Neural progenitor cell (in vitro differentiated cells): ENCODE measurements around the gene GSDME. TPM values are rescaled to one million over a fixed set of nuclear protein-coding genes. Genes with fewer than 3 reads are reported as not detected.
A peak's percentile ranks its signal among the peaks of the same experiment; 100 is the strongest.

Experiments used
- DNase-seq: peaks from one replicate; pipeline ENCODE4 v3.0.0-alpha.2; 2016; ENCODE audit warnings: low spot score
- H2AFZ ChIP-seq: fragments of 200-600 bp; sonication (generic); replicated peaks from 2 replicates; pipeline ENCODE4 v1.6.1; 2016; ENCODE audit warnings: antibody characterized with exemption
- H3F3A ChIP-seq: fragments of 200-600 bp; sonication (generic); 2 replicates; pipeline ENCODE4 v1.6.1; 2016; ENCODE audit warnings: antibody characterized with exemption, low read depth
- H3K27ac ChIP-seq: fragments of 200-600 bp; sonication (generic); 2 replicates; pipeline ENCODE4 v1.5.1; 2016; ENCODE audit warnings: mild to moderate bottlenecking
- H3K27me3 ChIP-seq: fragments of 200-600 bp; sonication (generic); 2 replicates; pipeline ENCODE4 v1.6.1; 2016; ENCODE audit warnings: mild to moderate bottlenecking, moderate library complexity
- H3K36me3 ChIP-seq: fragments of 200-600 bp; sonication (generic); 2 replicates; pipeline ENCODE4 v1.5.1; 2016
- H3K4me1 ChIP-seq: fragments of 200-600 bp; sonication (generic); 2 replicates; pipeline ENCODE4 v1.6.1; 2016; ENCODE audit warnings: mixed run types
- H3K4me2 ChIP-seq: fragments of 200-600 bp; sonication (generic); 2 replicates; pipeline ENCODE4 v1.6.1; 2016
- H3K4me3 ChIP-seq: fragments of 200-600 bp; sonication (generic); 2 replicates; pipeline ENCODE4 v1.5.1; 2016
- H3K79me2 ChIP-seq: fragments of 200-600 bp; sonication (generic); 2 replicates; pipeline ENCODE4 v1.6.1; 2016; ENCODE audit warnings: low read depth
- H3K9ac ChIP-seq: fragments of 200-600 bp; sonication (generic); 2 replicates; pipeline ENCODE4 v1.6.1; 2016
- H3K9me3 ChIP-seq: fragments of 200-600 bp; sonication (generic); 2 replicates; pipeline ENCODE4 v1.5.1; 2016; ENCODE audit warnings: low read depth
- H4K20me1 ChIP-seq: fragments of 200-600 bp; sonication (generic); 2 replicates; pipeline ENCODE4 v1.6.1; 2016; ENCODE audit warnings: low read depth
- H3K27ac Mint-ChIP-seq: 3 replicates; pipeline ENCODE4 v1.8.0; 2021; ENCODE audit warnings: mixed read lengths
- H3K27me3 Mint-ChIP-seq: 2 replicates; pipeline ENCODE4 v1.8.0; 2022; ENCODE audit warnings: low read depth, mild to moderate bottlenecking, inconsistent platforms, moderate library complexity, mixed read lengths; ENCODE audit not compliant: insufficient read depth
- H3K36me3 Mint-ChIP-seq: 3 replicates; pipeline ENCODE4 v1.8.0; 2021; ENCODE audit warnings: mixed read lengths
- H3K4me1 Mint-ChIP-seq: 3 replicates; pipeline ENCODE4 v1.8.0; 2021; ENCODE audit warnings: mixed read lengths
- H3K4me3 Mint-ChIP-seq: 3 replicates; pipeline ENCODE4 v1.8.0; 2021; ENCODE audit warnings: mild to moderate bottlenecking, moderate library complexity, mixed read lengths
- H3K9me3 Mint-ChIP-seq: 3 replicates; pipeline ENCODE4 v1.8.0; 2020; ENCODE audit warnings: mixed read lengths
- EZH2 ChIP-seq: fragments of 200-600 bp; sonication (generic); IDR thresholded peaks from 2 replicates; pipeline ENCODE4 v1.6.1; 2017; ENCODE audit warnings: antibody characterized with exemption, mild to moderate bottlenecking, moderate library complexity
- EZH2phosphoT487 ChIP-seq: fragments of 200-600 bp; sonication (generic); IDR thresholded peaks from 2 replicates; pipeline ENCODE4 v1.6.1; 2017; ENCODE audit warnings: antibody characterized with exemption
- total RNA-seq: library from RNA; depleted of rRNA; stranded (reverse); fragments of >200 nt; gene quantifications from 2 replicates; pipeline ENCODE4 v1.2.3, GENCODE V29; 2015; ENCODE audit warnings: low replicate concordance
- TF ChIP-seq, protein P1 (sequence below): fragments of 200-600 bp; sonication (generic); IDR thresholded peaks from 2 replicates; pipeline ENCODE4 v1.5.1; 2017; ENCODE audit warnings: antibody characterized with exemption, mild to moderate bottlenecking

Gene GSDME
- total RNA-seq, 1 donor from 2014 or later, result 15.5 TPM

GRCh38 chr7:24653316-24654085, 103.8 kb downstream of the GSDME start:
- no peak overlapping the region for H3K4me3 Mint-ChIP-seq
- no peaks in the 10 kb centered on the region for H3F3A ChIP-seq
- H2AFZ ChIP-seq, result no peak overlapping the region
- H3K9me3 ChIP-seq, result no peaks in the 10 kb centered on the region
- H3K4me3 ChIP-seq, result no peak overlapping the region
- H3K9ac ChIP-seq, result no peak overlapping the region
- no peak overlapping the region for H3K27ac ChIP-seq
- peaks cover 13% of the 10 kb centered on the region for H3K4me1 ChIP-seq
- no peaks in the 10 kb centered on the region for H3K27me3 Mint-ChIP-seq
- no peak overlapping the region for H3K4me2 ChIP-seq
- TF ChIP-seq EZH2 (no peak), EZH2phosphoT487 (no peak)
- TF ChIP-seq, protein P1, sequence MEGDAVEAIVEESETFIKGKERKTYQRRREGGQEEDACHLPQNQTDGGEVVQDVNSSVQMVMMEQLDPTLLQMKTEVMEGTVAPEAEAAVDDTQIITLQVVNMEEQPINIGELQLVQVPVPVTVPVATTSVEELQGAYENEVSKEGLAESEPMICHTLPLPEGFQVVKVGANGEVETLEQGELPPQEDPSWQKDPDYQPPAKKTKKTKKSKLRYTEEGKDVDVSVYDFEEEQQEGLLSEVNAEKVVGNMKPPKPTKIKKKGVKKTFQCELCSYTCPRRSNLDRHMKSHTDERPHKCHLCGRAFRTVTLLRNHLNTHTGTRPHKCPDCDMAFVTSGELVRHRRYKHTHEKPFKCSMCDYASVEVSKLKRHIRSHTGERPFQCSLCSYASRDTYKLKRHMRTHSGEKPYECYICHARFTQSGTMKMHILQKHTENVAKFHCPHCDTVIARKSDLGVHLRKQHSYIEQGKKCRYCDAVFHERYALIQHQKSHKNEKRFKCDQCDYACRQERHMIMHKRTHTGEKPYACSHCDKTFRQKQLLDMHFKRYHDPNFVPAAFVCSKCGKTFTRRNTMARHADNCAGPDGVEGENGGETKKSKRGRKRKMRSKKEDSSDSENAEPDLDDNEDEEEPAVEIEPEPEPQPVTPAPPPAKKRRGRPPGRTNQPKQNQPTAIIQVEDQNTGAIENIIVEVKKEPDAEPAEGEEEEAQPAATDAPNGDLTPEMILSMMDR, result no peak
- H4K20me1 ChIP-seq, result no peaks in the 10 kb centered on the region
- no peak overlapping the region for H3K27ac Mint-ChIP-seq
- no peaks in the 10 kb centered on the region for H3K27me3 ChIP-seq
- DNase-seq, result peak; percentile 32
- peaks cover 2% of the 10 kb centered on the region for H3K79me2 ChIP-seq
- H3K9me3 Mint-ChIP-seq, result peaks cover 3% of the 10 kb centered on the region
- H3K36me3 ChIP-seq, result no peaks in the 10 kb centered on the region
- H3K4me1 Mint-ChIP-seq, result peaks cover 10% of the 10 kb centered on the region
- H3K36me3 Mint-ChIP-seq, result peaks cover 9% of the 10 kb centered on the region

- H3K79me2 ChIP-seq, result peaks cover 2% of the 10 kb centered on the region
- DNase-seq, result no peak
- H3K9me3 Mint-ChIP-seq, result no peaks in the 10 kb centered on the region
- H3K4me2 ChIP-seq, result no peak overlapping the region
- peaks cover 13% of the 10 kb centered on the region for H3K4me1 ChIP-seq
- no peaks in the 10 kb centered on the region for H3K36me3 ChIP-seq
- no peaks in the 10 kb centered on the region for H4K20me1 ChIP-seq
- no peaks in the 10 kb centered on the region for H3F3A ChIP-seq
- no peaks in the 10 kb centered on the region for H3K27me3 Mint-ChIP-seq
- no peak overlapping the region for H2AFZ ChIP-seq
- H3K36me3 Mint-ChIP-seq, result peaks cover 6% of the 10 kb centered on the region
- H3K4me3 ChIP-seq, result no peak overlapping the region
- no peaks in the 10 kb centered on the region for H3K27me3 ChIP-seq
- no peak overlapping the region for H3K9ac ChIP-seq
- TF ChIP-seq, protein P1, result no peak
- TF ChIP-seq EZH2phosphoT487, result no peak
- no peak for TF ChIP-seq EZH2
- no peak overlapping the region for H3K27ac Mint-ChIP-seq
- no peaks in the 10 kb centered on the region for H3K9me3 ChIP-seq
- no peak overlapping the region for H3K4me3 Mint-ChIP-seq
- H3K4me1 Mint-ChIP-seq, result peaks cover 10% of the 10 kb centered on the region
- no peak overlapping the region for H3K27ac ChIP-seq
These were observed 104.9 kb downstream of the GSDME start for GRCh38 chr7:24652251-24652939.

Other genes starting within 250 kb of the GSDME start
- gene PALS2, start 184.0 kb downstream of the GSDME start, total RNA-seq, result 37.7 and 51.8 TPM in 2 replicates
- gene OSBPL3, start 222.7 kb upstream of the GSDME start, total RNA-seq, result 5.6 and 8.0 TPM in 2 replicates